Germinal center (tissue), 1 donor: Measurements from ENCODE around the gene CCNT1.

ENCODE experiments used
- DNase-seq: peaks from one replicate; pipeline ENCODE4 v3.0.0; 2012; ENCODE audit warnings: mixed read lengths, low spot score

Gene CCNT1

GRCh38 chr12:48640854-48641253 lies 75.7 kb downstream of the CCNT1 start:
- no peak for DNase-seq

- no peak for DNase-seq
Observed at GRCh38 chr12:48640428-48640827, 76.1 kb downstream of the CCNT1 start.
